ENCODE data around the gene PPP6R3.

GRCh38 chr11:68531129-68531693 is 70.7 kb downstream of the PPP6R3 start:
- TF ChIP-seq POLR2AphosphoS5 (IDR thresholded peaks at IDR 0.05) (no peak), EZH2 (IDR thresholded peaks at IDR 0.05; ENCODE audit: borderline replicate concordance, insufficient read depth, low read length, poor library complexity, severe bottlenecking) (no peak), CTCF (IDR thresholded peaks at IDR 0.05; ENCODE audit: poor library complexity, severe bottlenecking) (no peak)

Data from neural cell (in vitro differentiated cells).